ENCODE measurements around the gene EMID1.
"Not testable (repeated sequence)": the region's sequence is repeated elsewhere in the genome, so short reads cannot be mapped to it uniquely, and the experiment has no call there.

EMID1 gene

DNA sequence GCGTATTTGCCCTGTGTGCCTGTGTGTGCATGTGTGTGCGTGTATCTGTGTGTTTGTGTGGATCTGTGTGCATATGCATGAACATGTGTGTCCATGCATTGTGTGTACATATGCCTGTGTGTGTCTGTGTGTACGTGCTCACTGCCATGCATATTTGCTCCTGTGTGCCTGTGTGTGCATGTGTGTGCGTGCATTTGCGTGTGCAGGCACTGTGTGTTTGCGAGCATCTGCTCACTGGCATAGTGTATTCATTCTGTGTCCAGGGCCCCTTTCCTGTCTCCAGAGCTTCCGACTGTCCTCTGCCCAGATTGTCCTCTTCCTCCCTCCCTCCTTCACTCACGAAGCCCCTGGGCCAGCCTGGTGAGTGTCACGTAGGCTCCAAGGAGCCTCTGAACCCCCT, 5.8 kb downstream of the EMID1 start:
- DNase-seq (ENCODE audit: low read depth), result no peak

DNA sequence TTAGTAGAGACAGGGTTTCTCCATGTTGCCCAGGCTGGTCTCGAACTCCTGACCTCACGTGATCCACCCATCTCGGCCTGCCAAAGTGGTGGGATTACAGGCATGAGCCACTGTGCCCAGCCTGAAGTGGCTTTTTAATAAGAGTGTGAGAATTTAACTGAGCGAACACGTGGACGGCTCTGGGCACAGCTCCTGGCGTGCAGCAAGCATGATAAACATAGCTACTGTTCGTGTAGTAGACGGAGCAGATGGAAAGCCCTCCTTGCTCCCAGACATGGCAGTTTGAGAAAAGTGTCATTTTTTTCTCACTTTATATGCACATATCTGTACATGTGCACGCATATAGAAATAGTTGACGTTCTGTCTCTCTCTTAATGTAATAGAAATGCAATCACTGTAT, 7.0 kb downstream of the EMID1 start:
- DNase-seq (ENCODE audit: low read depth), result no peak

DNA sequence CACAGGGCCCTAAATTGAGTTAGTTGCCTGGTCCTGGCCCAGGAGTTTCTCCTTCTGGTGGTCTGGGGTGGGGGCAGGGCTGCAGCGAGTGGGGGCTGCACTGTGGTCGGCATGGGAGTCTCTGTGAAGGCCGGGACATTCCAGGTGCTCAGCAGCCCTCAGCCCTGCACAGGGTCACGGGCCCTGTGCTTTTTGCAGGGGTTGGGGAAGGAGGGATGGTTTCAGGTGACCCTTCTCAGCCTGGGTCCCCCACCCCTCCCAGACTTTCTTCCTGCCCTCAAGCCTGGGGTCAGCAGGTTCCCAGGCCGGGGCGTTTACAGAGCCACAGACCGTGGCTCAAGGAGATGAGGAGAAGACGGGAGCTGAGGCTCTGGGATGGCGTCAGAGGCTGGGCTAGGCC, 7.8 kb downstream of the EMID1 start:
- no peak for DNase-seq (ENCODE audit: low read depth)

DNA sequence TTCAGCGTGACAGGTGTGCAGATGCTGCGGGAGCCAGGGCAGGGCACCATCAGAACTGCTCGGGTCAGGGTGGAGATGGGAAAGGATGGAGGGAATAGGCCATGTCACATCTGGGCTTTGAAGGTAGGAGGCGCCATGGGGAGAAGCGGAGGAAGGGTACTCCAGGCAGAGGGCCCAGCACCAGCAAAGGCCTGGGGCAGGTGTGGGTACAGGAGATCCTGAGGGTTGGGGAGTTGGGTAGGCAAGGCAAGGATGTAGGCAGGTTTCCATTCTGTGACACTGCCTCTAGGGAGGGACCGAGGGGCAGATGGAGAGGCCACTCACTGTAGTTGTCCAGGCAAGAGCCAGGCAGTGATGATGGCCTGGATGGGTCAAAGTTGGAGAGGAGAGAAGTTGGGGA, 8.5 kb downstream of the EMID1 start:
- DNase-seq (ENCODE audit: low read depth), result no peak

DNA sequence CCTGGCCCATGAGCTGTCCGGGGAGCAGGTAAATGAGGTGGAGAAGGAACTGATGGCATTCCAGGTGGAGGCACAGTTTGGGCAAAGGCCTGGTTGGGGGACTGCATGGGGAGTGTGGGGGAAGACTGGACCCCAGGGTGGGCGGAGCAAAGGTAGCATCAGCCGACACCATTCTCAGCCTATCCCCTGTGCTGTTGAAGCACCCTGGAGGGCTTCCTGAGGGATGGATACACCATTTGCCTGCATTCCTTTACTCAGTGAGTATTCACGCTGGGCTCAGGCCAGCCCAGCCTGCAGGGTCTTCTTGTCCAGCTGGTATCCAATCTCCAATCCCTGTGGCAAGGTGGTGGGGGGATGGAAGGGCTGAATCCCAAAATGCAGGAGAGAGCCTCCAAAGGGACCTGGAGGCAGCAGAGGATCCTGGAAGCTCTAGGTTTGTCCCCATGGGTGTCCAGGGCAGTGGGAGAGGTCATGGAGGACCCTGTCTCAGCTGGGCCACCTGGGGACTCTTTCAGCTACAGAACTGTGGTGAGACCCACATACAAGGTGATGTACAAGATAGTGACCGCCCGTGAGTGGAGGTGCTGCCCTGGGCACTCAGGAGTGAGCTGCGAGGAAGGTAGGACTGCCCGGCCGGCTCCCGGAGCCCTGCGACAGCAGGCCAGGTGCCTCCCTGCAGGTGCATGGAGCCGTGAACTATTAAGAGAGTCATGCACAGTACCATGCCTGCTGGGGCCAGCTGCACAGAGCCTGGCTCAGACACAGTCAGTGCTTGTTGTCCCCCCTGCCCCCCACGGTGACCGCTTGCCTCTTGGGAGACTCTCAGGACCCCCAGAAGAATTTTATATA, 9.5 kb downstream of the EMID1 start:
- DNase-seq (ENCODE audit: low read depth), result no peak

DNA sequence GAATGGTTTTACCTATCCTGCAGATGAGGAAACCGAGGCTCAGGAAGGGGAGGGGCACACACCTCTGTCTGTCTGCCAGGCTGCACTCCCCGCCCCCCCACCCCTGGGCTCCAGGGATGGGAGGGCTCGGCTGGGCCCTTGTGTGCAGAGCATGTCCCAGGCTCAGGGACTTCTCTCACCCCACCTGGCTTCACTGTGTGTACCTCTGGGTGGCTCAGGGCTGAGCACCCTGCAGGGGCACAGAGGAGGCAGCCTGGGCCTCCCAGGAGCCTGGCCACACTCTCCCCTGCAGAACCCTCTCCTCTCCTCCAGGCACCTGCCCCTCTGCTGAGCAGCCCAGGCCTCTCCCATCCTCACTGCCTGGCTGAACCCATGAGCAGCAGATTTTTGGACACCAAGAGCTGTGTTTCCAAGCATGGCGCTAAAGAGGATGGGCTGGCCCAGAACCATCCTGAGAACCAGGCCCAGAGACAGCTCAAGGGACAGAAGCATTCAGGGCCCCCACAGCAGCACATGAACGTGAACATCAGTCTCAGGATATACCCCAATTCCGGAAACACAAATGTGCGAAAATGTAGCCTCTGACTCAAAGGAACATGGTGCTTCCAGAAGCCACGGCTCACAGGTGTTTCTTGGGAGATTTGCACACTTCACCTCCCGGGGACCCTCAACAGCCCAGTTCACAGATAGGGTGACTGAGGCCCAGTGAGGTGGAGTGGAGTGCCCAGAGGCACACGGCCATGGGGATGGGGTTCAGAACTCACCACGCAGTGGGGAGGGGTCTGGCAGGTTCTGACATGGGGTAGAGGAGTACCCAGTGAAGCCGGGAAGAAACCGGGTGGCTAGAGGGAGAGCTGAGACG, 10.5 kb downstream of the EMID1 start:
- no peak for DNase-seq (ENCODE audit: low read depth)

DNA sequence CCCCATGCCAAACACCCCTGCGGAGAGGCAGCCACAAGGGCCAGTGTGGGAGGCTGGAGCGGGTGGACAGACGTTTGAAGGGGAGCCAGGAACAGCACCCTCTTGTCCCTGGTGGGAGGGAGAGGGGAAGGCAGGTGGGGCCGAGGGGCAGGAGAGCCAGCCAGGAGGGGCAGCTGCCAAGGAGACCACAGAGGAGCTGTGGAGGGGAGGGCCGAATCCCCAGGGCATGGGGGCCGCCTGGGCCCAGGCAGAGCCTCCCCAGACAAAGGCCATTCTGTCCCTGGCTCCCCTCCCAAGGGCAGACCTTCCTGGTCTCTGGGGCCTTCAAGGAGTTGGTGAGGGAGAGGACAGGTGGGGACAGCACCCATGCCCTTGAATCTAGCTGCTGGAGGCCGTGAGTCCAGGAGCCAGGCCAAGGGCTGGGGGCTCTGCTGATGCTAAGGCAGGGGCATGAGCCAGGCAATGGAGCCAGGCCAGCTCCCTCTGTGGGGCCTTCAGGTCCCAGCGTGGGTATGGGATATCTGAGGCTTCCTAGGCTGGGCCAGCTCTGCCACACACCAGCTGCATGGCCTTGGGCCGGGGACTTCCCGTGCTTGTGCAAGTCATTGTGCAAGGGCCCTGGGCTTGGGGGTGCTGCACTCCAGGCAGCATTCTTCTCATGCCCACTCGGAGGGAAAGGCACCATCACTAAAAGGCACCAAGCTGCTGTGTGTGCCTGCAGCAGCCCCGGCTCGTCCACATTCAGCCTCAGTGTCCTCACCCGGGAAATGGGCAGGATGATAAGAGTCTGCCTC, 11.4 kb downstream of the EMID1 start:
- no peak for DNase-seq (ENCODE audit: low read depth)

DNA sequence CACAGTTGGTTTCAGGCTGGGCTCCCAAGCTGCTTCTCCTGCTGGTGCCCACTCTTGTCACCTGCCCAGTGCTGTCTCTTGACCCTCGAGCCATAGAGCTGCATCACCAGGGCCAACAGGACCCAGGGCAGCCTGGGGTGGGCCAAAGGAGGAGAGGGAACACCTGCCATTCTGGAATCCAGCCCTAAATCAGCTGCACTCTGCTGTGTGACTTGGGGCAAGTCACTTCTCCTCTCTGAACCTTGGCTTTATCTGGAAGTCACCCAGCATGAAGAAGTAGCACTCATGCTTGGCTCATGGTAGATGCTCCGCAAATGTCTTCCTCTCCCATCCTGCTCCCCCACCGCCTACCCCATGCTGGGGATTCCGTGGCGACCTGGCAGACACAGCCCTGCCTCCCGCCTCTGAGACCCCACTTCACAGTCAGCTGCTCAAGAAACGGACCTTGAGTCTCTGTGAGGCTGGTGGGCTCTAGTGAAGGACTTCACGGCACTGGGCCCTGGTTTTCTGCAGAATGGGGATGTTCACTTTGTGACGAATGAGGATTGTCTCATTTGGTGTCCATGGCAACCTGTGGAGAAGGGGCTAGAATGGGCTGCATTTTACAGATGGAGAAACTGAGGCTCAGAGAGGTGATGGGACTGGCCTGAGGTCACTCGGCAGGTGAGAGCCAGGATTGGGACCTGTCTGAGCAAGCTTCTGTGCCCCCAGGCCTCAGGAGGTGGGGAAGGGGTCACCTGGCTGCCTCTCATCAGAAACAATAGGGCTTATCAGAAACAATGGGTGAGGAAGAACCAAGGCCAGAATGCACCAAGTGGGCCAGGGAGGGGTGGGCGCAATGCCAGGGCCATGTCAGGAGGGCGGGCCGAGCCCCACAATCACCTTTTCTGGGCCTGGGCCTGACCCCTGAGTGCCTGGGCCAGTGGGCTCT, 12.4 kb downstream of the EMID1 start:
- DNase-seq (ENCODE audit: low read depth), result no peak

DNA sequence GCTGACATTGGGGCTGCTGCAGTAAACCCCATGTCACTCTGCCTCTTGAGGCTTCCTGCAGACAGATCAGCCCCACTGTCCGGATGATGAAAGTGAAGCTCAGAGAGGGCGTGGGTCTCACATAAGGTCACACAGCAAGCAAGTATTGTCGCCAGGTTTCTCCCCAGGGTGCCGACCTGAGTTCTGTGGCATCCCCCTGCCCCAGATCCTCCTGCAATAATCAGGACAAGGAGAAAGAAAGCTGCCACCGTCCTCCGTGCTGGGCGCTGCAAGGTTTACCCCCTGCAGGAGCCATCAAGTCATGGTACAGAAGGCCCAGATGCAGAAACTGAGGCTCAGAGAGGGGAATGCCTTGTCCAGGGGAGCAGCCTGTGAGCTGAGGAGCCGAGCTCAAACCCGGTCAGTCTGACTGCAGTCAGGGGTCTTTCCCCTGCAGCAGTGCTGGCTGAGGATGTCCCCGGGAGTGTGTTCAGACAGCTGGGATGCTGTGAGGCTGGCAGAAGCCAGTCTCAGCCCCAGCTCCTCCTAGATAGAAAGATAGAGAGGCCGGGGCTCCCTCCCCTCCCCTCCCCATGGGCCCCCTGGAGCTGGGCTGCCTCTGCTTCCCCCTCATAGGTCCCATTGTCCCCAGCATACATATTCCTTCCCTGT, 13.2 kb downstream of the EMID1 start:
- DNase-seq (ENCODE audit: low read depth), result no peak

DNA sequence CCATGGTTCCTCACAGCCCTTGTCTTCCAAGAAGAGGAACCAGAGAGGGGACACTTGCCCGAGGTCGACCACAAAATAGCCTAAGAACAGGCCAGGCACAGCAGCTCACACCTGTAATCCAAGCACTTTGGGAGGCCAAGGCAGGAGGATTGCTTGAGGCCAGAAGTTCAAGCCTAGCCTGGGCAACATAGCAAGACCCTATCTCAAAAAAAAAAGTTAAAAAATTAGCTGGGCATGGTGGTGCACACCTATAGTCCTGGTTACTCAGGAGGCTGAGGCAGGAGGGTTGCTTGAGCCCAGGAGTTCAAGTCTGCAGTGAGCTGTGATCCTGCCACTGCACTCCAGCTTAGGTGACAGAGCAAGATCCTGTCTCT, 13.7 kb downstream of the EMID1 start:
- not testable (repeated sequence) for DNase-seq (ENCODE audit: low read depth)

DNA sequence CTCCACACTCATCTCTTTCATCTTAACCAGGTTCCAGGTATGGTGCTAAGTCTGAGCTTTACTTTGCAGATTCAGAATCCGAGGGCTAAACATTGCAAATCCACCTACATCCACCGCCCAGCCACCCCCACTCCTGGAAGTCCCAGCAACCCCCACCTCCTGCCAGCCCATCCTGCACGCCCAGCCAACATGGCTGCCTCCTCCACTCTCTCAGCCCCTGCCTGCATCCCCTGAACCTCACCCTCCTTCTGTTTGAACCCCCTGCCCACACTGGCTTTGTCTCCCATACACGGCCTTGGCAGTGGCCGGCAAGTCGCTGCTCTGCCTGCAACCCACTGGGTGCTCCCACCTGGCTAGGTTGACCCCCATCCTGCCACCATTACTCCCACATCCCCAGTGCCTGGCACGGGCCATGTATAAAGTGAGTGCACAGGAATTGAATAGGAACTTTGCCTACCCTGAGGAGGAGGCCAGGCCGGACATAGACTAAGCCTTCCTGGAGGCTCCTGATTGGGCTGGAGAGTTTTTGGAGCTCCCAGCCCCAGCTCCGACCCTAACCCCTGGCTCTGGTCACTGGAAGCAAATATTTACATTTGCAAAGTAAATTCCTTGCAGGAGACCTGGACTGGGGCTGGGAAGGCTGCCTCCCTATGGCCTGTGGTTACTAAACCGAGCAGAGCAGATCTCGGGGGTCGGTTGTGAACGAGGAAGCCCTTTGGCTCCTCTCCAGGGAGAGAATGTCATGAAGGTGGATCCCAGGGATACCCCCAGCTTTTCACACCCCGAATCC, 14.4 kb downstream of the EMID1 start:
- no peak for DNase-seq (ENCODE audit: low read depth)

DNA sequence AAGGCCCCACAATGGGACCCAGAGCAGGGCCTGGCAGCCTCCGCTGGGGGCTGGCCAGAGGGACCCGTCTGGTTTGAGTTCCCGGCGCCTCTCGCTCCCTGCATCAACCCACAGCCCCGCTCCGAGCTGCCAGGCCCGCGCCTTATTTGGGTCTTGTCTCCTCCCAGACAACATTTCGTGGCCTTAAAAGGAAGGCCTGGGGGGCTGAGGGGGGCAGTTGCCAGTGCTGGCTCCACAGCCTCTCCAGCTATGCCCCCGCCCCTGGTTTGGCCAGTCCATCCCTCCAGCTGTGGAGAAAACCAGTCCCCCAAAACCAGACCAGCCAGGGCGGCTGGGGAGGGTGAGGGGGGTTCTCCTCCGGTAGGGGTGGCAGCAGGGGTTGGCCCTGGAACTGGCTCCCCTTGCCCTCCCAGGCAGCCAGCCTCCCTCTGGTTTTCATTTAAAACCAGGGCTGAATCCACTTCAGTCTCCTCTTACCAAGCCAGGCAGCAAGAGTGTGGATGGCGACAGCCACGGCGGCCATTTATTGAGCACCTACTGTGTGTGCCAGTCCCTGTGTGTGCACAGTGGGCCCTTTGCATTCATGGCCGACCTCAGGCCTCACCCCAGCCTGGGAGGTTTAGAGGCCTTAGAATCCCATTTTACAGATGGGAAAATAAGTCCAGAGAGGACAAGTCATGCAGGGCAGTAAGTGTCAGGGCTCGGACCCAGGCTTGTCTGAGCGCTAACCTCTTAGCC, 18.6 kb downstream of the EMID1 start:
- DNase-seq (ENCODE audit: low read depth), result no peak

DNA sequence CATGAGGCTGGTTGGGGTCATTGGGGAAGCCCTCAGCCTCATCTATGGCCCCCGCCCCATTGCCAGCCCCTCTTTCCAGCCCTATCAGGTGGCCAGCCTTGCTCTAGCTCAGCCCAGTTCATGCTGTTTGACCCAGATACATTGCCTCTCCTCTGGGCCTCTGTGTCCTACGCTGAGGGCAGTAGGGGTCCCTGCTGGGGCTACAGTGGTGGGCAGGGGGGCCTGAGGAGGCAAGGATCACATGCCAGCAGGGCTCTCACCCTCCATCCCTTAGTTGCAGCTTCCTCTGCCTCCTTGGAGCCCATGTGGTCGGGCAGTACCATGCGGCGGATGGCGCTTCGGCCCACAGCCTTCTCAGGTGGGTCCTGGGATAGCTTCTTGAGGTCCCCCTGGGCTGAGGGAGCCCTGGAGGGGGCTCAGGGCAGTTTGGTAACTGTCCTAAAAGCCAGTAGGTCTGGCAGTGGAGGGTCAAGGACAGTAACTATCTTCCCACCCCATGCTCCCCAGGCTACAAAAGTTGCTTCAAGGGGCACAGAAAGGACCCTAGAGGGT, 19.2 kb downstream of the EMID1 start:
- DNase-seq (ENCODE audit: low read depth), result no peak

DNA sequence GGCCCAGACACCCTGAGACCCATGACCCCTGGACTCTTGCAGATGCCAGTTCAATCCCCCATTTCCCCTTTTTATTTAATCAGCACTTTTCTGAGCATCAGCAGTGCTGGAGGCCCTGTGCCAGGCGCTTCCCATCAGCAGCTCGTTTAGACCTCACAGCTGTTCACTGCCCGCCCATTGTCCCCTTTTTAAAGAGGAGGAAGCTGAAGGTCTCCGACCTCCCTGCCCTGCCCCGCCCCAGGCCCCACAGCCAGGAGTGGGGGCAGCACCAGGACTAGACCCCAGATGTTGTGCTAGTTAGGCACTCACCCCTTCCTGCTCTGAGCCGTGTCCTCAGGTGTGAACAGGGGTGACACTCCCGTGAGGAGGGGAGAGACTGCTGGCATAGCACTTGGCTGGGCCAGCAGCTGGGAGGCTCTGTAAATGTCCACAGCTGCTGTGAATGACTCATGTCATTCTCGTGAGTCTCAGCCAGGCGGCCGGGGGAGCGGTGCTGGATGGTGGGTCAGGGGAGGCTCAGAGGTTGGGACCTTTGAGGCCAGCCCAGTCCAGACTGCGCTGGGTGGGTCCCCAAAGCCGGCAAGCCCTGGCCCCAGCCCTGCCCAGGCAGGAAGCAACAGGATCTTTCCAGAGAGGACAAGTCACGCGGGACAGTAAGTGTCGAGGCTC, 19.9 kb downstream of the EMID1 start:
- no peak for DNase-seq (ENCODE audit: low read depth)

DNA sequence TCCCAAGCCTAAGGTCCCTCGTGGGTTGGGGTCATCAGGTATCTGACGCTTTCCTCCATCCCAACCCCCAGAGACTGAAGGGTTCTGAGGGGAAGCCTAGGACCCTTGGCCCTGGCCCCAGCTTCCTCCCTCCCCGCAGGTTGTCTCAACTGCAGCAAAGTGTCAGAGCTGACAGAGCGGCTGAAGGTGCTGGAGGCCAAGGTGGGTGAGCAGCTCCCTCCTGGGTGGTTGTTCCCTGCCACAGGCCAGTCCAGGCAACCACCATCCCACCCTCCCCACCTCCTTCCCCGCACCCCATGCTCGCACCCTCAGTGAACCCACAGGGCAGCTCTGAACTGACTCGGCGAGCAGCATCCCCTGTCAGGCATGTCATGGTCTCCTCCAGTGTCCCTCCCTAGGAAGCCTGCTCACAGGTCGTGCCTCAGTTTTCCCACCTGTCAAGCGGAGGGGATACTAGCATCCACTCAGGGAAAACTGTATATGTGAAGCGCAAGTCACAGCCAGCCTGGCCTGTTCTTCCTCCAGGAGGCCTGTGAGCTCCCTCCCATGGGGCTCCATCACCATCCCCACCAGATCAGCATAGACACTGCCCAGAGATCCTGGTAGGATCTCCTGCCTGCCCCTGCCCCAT, 20.8 kb downstream of the EMID1 start:
- no peak for DNase-seq (ENCODE audit: low read depth)

DNA sequence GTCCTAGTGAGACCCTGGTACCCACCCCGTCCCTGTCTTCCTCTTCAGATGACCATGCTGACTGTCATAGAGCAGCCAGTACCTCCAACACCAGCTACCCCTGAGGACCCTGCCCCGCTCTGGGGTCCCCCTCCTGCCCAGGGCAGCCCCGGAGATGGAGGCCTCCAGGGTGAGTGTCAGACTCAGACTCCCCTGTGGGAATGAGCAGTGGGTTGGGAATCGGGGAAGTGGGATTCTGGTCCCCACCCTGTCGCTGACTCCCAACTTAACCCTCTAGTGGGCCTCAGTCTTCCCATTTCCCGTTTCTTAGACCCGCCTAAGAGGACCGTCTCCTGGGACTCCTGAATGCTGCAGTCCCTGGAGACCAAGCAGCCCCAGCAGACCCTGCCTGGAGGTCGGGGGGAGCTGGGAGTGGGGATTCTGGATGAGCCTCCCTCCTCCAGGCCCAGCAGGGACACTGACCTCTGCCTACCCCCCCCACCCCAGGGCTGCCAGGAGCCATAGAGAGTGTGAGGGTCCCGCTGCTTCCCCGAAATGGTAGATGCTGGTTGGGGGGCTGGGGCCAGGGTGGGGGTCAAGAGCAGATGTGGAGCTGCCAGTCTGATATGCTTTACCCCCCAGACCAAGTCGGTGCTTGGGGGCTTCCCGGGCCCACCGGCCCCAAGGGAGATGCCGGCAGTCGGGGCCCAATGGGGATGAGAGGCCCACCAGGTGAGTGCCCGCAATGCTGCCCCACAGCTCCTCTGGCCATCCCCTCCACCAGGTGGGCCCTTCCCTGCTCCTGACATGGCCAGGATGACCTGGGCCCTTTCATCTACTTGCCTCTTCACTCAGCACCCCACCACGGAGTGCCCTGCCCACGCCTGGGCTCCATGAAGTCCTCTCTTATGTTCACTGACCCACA, 25.5 kb downstream of the EMID1 start:
- DNase-seq (ENCODE audit: low read depth), result no peak

All from stimulated activated CD8-positive, alpha-beta memory T cell treated with anti-CD3 and anti-CD28 coated beads, Interleukin-12 subunit alpha, Interleukin-12 subunit beta, amount 100 ng/mL, for 4 hours (primary cell).